HEK293T (cell line): ENCODE data around the gene CD82.
"Not testable (repeated sequence)": the region's sequence is repeated elsewhere in the genome, so short reads cannot be mapped to it uniquely, and the experiment has no call there.

Source experiments
- CTCF ChIA-PET: fragments of 350-600 bp; formaldehyde crosslinking; extraction: SDS; loops from one replicate; lab custom pipeline; 2021; ENCODE audit warnings: antibody characterized with exemption, inconsistent platforms; lab: Yijun Ruan, JAX
- POLR2A ChIA-PET: fragments of 350-600 bp; formaldehyde crosslinking; extraction: SDS; loops from one replicate; lab custom pipeline; 2020; ENCODE audit warnings: antibody characterized with exemption, inconsistent platforms; lab: Yijun Ruan, JAX
- DNase-seq: peaks from one replicate; pipeline ENCODE4 v3.0.0; 2012; ENCODE audit warnings: mixed read lengths; ENCODE audit errors: extremely low spot score
- ARNT ChIP-seq: fragments of 450-650 bp; IDR thresholded peaks from 2 replicates; pipeline ENCODE4 v1.6.1; 2017; ENCODE audit warnings: mild to moderate bottlenecking
- BHLHE40 ChIP-seq: fragments of 450-650 bp; IDR thresholded peaks from 2 replicates; pipeline ENCODE4 v1.6.1; 2016; ENCODE audit warnings: mild to moderate bottlenecking, moderate library complexity, borderline replicate concordance
- CTBP1 ChIP-seq: fragments of 450-650 bp; IDR thresholded peaks from 2 replicates; pipeline ENCODE4 v1.6.1; 2016; ENCODE audit warnings: borderline replicate concordance
- ELF4 ChIP-seq: fragments of 450-650 bp; IDR thresholded peaks from 2 replicates; pipeline ENCODE4 v1.6.1; 2017; ENCODE audit warnings: antibody characterized with exemption
- FOXA1 ChIP-seq: fragments of 450-650 bp; IDR thresholded peaks from 2 replicates; pipeline ENCODE4 v1.6.1; 2016; ENCODE audit warnings: mild to moderate bottlenecking
- FOXK2 ChIP-seq: fragments of 450-650 bp; IDR thresholded peaks from 2 replicates; pipeline ENCODE4 v1.6.1; 2016; ENCODE audit warnings: mild to moderate bottlenecking
- FOXM1 ChIP-seq: fragments of 450-650 bp; IDR thresholded peaks from 2 replicates; pipeline ENCODE4 v1.6.1; 2017; ENCODE audit warnings: mild to moderate bottlenecking, borderline replicate concordance
- HDGF ChIP-seq: fragments of 450-650 bp; IDR thresholded peaks from 2 replicates; pipeline ENCODE4 v1.6.1; 2017; ENCODE audit warnings: antibody characterized with exemption, borderline replicate concordance
- L3MBTL2 ChIP-seq: fragments of 450-650 bp; conservative IDR thresholded peaks from 2 replicates; pipeline ENCODE4 v1.6.1; 2016; ENCODE audit warnings: mild to moderate bottlenecking
- LEF1 ChIP-seq: fragments of 450-650 bp; IDR thresholded peaks from 2 replicates; pipeline ENCODE4 v1.6.1; 2017; ENCODE audit warnings: mild to moderate bottlenecking, borderline replicate concordance
- NFRKB ChIP-seq: fragments of 450-650 bp; IDR thresholded peaks from 2 replicates; pipeline ENCODE4 v1.6.1; 2016; ENCODE audit warnings: mild to moderate bottlenecking, moderate library complexity
- SP1 ChIP-seq: fragments of 450-650 bp; IDR thresholded peaks from 2 replicates; pipeline ENCODE4 v1.6.1; 2017
- SUZ12 ChIP-seq: fragments of 450-650 bp; IDR thresholded peaks from 2 replicates; pipeline ENCODE4 v1.6.1; 2016; ENCODE audit warnings: mild to moderate bottlenecking
- TARDBP ChIP-seq: fragments of 450-650 bp; IDR thresholded peaks from 2 replicates; pipeline ENCODE4 v1.6.1; 2016
- ZNF384 ChIP-seq: fragments of 450-650 bp; IDR thresholded peaks from 2 replicates; pipeline ENCODE4 v1.6.1; 2016
- TF ChIP-seq, protein P1 (sequence below): fragments of 450-650 bp; IDR thresholded peaks from 2 replicates; pipeline ENCODE4 v1.6.1; 2016

Gene CD82

DNA sequence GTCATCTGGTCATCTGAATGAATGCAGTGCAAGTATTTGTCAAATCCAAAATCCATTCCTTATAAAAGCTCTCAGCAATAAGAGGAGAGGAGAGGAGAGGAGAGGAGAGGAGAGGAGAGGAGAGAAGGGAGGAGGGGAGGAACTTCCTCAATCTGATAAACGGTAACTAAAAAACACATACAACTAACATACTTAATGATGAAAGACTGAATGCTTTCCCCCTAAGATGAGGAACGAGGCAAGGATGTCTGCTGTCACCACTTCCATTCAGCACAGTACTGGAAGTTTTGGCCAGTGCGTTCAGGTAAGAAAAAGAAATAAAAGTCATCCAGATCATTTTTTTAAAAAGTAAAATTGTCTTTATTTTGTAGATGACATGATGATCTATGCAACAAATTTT, 80.4 kb downstream of the CD82 start:
- CTCF ChIA-PET, result no interaction called here
- POLR2A ChIA-PET, result no interaction called here
- no peak for DNase-seq
- TF ChIP-seq SUZ12 (no peak), LEF1 (no peak), FOXK2 (no peak), TARDBP (no peak), FOXM1 (no peak), ZNF384 (no peak), FOXA1 (no peak), ARNT (no peak), SP1 (no peak), NFRKB (no peak), L3MBTL2 (no peak), BHLHE40 (no peak), ELF4 (no peak), CTBP1 (no peak), HDGF (no peak)
- TF ChIP-seq, protein P1, sequence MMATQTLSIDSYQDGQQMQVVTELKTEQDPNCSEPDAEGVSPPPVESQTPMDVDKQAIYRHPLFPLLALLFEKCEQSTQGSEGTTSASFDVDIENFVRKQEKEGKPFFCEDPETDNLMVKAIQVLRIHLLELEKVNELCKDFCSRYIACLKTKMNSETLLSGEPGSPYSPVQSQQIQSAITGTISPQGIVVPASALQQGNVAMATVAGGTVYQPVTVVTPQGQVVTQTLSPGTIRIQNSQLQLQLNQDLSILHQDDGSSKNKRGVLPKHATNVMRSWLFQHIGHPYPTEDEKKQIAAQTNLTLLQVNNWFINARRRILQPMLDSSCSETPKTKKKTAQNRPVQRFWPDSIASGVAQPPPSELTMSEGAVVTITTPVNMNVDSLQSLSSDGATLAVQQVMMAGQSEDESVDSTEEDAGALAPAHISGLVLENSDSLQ, result no peak

DNA sequence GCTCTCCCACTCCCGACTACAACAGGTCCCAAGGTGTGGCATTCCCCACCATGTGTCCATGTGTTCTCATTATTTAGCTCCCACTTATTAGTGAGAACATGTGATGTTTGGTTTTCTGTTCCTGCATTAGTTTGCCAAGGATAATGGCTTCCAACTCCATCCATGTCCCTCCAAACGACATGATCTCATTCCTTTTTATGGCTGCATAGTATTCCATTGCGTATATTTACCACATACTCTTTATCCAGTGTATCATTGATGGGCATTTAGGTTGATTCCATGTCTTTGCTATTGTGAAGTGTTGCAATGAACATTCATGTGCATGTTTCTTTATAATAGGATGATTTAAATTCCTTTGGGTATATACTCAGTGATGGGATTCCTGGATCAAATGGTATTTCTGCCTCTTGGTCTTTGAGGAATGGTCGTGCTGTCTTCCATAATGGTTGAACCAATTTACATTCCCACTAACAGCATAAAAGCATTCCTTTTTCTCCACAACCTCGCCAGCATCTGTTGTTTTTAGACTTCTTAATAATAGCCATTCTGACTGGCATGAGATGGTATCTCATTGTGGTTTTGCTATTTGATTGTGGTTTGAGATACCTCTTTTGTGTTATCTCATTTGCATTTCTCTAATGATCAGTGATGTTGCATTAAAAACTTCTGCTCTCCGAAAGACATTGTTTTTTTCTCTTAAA, 81.9 kb downstream of the CD82 start:
- DNase-seq, CTCF ChIA-PET, POLR2A ChIA-PET: not testable (repeated sequence)

DNA sequence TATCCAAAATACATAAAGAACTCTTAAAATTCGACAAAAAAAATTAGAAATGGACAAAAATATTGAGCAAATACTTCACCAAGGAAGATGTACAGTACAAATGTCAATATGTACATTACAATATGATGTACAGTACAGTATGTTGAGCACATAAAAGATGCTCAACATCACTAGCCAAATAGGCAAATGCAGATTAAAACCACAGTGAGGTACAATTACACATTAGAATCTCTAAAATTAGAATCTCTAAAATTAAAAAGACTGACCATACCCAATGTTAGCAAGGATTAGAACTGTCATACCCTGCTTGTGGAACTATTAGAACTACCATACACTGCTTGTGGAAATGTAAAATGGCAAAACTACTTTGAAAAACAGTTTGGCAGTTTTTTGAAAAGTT, 82.6 kb downstream of the CD82 start:
- ChIA-PET POLR2A (no interaction called here), CTCF (no interaction called here)
- TF ChIP-seq ZNF384, result no peak
- TF ChIP-seq CTBP1, result no peak
- no peak for DNase-seq

DNA sequence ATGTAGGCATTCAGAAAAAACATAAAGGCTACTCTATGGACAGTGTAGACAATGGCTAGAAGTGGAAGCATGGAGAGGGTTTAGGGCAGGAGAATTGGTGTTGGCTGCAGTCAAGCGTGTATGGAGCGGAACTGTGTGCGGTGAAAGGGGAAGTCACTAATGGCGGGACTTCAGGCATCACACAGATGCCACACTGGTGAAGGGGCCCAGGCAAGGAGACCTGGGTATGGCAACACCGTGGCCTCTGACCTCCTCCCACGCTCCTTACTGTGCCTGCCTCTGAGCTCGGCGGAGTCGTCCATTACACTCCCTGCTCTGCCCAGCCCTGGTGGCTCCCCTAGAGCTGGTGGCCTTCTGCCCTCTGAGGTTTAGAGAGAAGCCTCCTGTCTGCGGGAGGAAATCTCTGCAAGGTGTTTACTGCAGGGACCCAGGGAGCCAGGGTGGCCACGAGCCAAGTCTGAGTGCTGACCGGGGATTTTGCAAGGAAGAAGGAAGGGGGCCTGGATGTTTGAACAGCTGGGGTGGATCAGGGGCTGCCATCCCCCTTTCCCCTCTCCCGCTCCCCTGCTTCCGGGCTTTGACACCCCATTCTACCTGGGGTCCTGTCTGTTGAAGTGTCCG, 86.2 kb downstream of the CD82 start:
- ChIA-PET CTCF (no interaction called here), POLR2A (no interaction called here)
- DNase-seq, result no peak
- no peak for TF ChIP-seq HDGF
- TF ChIP-seq FOXM1, result no peak
- no peak for TF ChIP-seq SUZ12
- TF ChIP-seq SP1, result no peak
- TF ChIP-seq ELF4, result no peak
- TF ChIP-seq BHLHE40, result no peak
- TF ChIP-seq LEF1, result no peak
- TF ChIP-seq ARNT, result no peak
- TF ChIP-seq NFRKB, result no peak
- TF ChIP-seq FOXK2, result no peak
- TF ChIP-seq TARDBP, result no peak
- no peak for TF ChIP-seq L3MBTL2
- TF ChIP-seq FOXA1, result no peak
- TF ChIP-seq, protein P1, result no peak
- no peak for TF ChIP-seq CTBP1
- no peak for TF ChIP-seq ZNF384

DNA sequence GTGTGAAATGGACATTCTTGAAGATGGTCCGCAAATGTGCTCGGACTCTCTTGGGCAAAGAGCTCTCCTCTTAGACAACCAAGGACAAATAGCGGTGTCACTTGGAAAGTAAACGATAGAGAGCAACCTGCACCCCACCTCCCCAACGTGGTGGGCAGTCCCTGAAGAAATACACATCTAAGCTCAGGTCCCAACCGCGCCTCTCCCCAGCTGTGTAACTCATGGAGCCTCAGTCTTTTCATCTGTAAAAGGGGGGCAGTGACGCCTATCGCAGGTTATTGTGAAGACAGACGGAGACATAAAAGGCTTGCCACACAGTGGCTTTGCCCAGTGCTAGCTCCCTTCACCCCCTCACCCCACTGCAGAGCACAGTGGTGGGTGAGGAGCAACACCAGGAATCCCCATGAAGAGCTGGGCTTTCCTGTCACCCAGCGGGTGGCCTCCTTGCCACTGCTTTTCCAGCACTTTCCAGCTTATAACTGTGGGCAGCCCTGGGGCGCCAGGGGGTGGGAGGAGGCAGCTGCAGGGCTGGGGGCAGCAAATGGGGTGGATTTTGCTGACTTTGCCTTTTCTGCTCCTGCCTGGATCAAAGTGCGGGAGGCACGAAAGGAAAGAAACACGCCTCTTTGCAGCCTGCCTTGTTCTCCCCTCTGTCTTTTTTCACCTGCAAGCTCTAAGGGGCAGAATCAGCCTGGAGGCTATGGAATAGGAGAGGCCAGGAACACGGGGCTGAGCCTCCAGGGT, 87.6 kb downstream of the CD82 start:
- TF ChIP-seq SP1 (no peak), ARNT (no peak), CTBP1 (no peak), SUZ12 (no peak), FOXA1 (no peak), ZNF384 (no peak)
- ChIA-PET POLR2A (no interaction called here), CTCF (no interaction called here)
- no peak for DNase-seq

DNA sequence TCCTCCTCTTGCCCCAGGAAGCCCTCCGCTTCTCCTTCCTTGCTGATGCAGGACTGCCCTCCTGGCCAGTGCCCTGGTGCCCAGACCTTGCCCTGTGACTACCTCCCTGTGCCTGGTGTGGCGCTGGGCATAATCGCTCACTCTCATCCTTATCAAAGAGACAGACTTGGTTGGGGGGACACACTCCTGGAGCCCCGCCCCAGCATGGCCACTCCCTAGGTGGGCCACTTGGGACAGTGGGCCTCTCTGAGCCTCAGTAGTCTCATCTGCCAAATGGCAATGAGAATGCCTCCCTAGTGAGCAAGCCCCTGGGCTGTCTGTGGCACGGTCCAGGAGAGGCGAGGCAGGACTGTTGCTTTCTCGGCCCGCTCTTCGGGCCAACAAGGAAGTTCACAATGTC, 88.6 kb downstream of the CD82 start:
- CTCF ChIA-PET, result interaction anchor here (0.5 kb wide), 1 partner anchor 19 kb away, joined by 3 read pairs; no protein-coding TSS in a partner anchor
- TF ChIP-seq FOXM1 (no peak), SP1 (no peak), BHLHE40 (no peak), ELF4 (no peak), ZNF384 (no peak), NFRKB (no peak), L3MBTL2 (no peak), HDGF (no peak), LEF1 (no peak), TARDBP (no peak), FOXA1 (no peak), CTBP1 (no peak), ARNT (no peak), FOXK2 (no peak), SUZ12 (no peak)
- TF ChIP-seq, protein P1, result no peak
- DNase-seq, result no peak
- POLR2A ChIA-PET, result no interaction called here
